Trophoblast cell (in vitro differentiated cells and primary cell): Measurements from ENCODE around the gene TBCA.

ENCODE experiments used
- DNase-seq, 2 donors: peaks; one replicate each; pipeline ENCODE4 v3.0.0-alpha.2; 2016
- H2AFZ ChIP-seq: 2 replicates; pipeline ENCODE4 v1.6.1; 2013; ENCODE audit warnings: low read length, moderate library complexity, mild to moderate bottlenecking; ENCODE audit not compliant: insufficient read depth, poor library complexity
- H2AK5ac ChIP-seq: 2 replicates; pipeline ENCODE4 v1.6.1; 2013; ENCODE audit warnings: mild to moderate bottlenecking, low read length
- H2BK120ac ChIP-seq: 2 replicates; pipeline ENCODE4 v1.6.1; 2013; ENCODE audit warnings: low read length, mild to moderate bottlenecking, moderate library complexity; ENCODE audit not compliant: insufficient read depth, poor library complexity
- H2BK12ac ChIP-seq: 2 replicates; pipeline ENCODE4 v1.6.1; 2013; ENCODE audit warnings: mild to moderate bottlenecking, low read length, moderate library complexity
- H2BK5ac ChIP-seq: 2 replicates; pipeline ENCODE4 v1.6.1; 2013; ENCODE audit warnings: low read length, low read depth, moderate library complexity, mild to moderate bottlenecking; ENCODE audit not compliant: poor library complexity
- H3K14ac ChIP-seq: 2 replicates; pipeline ENCODE4 v1.6.1; 2013; ENCODE audit warnings: mild to moderate bottlenecking, low read length
- H3K18ac ChIP-seq: 2 replicates; pipeline ENCODE4 v1.6.1; 2013; ENCODE audit warnings: mild to moderate bottlenecking, low read length
- H3K23ac ChIP-seq: 2 replicates; pipeline ENCODE4 v1.6.1; 2013; ENCODE audit warnings: low read length
- H3K27ac ChIP-seq: 2 replicates; pipeline ENCODE4 v1.5.1; 2013; ENCODE audit warnings: low read depth, mild to moderate bottlenecking, inconsistent platforms, low read length, moderate library complexity
- H3K27me3 ChIP-seq: 2 replicates; pipeline ENCODE4 v1.6.1; 2013; ENCODE audit warnings: inconsistent platforms, mild to moderate bottlenecking, low read length, moderate library complexity; ENCODE audit not compliant: insufficient read depth
- H3K36me3 ChIP-seq, 2 experiments: 1 replicate in 1 of 2; 2 replicates in 1 of 2; pipeline ENCODE4 v1.6.1; 2013; ENCODE audit warnings: low read length in 2 of 2, mild to moderate bottlenecking in 2 of 2, moderate library complexity in 1 of 2; ENCODE audit not compliant: insufficient read depth in 2 of 2, control insufficient read depth in 1 of 2
- H3K4ac ChIP-seq: 2 replicates; pipeline ENCODE4 v1.6.1; 2013; ENCODE audit warnings: low read depth, mild to moderate bottlenecking, low read length, moderate library complexity
- H3K4me1 ChIP-seq, 2 experiments: 1 replicate in 1 of 2; 2 replicates in 1 of 2; pipeline ENCODE4 v1.6.1; 2013; ENCODE audit warnings: low read length in 2 of 2, mild to moderate bottlenecking in 2 of 2, moderate library complexity in 1 of 2; ENCODE audit not compliant: insufficient read depth in 2 of 2, control insufficient read depth in 1 of 2
- H3K4me2 ChIP-seq: 2 replicates; pipeline ENCODE4 v1.6.1; 2013; ENCODE audit warnings: inconsistent platforms, mild to moderate bottlenecking, low read length, moderate library complexity
- H3K4me3 ChIP-seq: 2 replicates; pipeline ENCODE4 v1.5.1; 2013; ENCODE audit warnings: mild to moderate bottlenecking, low read depth, low read length, inconsistent platforms
- H3K79me1 ChIP-seq: one replicate; pipeline ENCODE4 v1.6.1; 2013; ENCODE audit warnings: low read length
- H3K79me2 ChIP-seq: 2 replicates; pipeline ENCODE4 v1.6.1; 2013; ENCODE audit warnings: low read length, mild to moderate bottlenecking; ENCODE audit not compliant: control insufficient read depth, insufficient read depth, poor library complexity
- H3K9ac ChIP-seq: 2 replicates; pipeline ENCODE4 v1.6.1; 2013; ENCODE audit warnings: mild to moderate bottlenecking, low read length
- H3K9me3 ChIP-seq: 2 replicates; pipeline ENCODE4 v1.6.1; 2013; ENCODE audit warnings: low read depth, mild to moderate bottlenecking, control low read depth, inconsistent platforms, low read length; ENCODE audit not compliant: insufficient read depth
- H4K12ac ChIP-seq: 2 replicates; pipeline ENCODE4 v1.6.1; 2013; ENCODE audit warnings: low read depth, mild to moderate bottlenecking, low read length, moderate library complexity
- H4K8ac ChIP-seq: 2 replicates; pipeline ENCODE4 v1.6.1; 2013; ENCODE audit warnings: low read depth, mild to moderate bottlenecking, low read length, moderate library complexity
- H4K91ac ChIP-seq: one replicate; pipeline ENCODE4 v1.6.1; 2013; ENCODE audit warnings: low read depth, mild to moderate bottlenecking, low read length, moderate library complexity
- WGBS: extraction: QIAGEN DNeasy Blood & Tissue Kit; methylation state at CpG from one replicate; pipeline ENCODE4 v1.1.7; 2013; ENCODE audit warnings: missing lambda C conversion rate; ENCODE audit not compliant: insufficient read length, insufficient coverage; ENCODE audit errors: extremely low coverage; 5-methylcytosine and 5-hydroxymethylcytosine counted together

The TBCA gene

DNA sequence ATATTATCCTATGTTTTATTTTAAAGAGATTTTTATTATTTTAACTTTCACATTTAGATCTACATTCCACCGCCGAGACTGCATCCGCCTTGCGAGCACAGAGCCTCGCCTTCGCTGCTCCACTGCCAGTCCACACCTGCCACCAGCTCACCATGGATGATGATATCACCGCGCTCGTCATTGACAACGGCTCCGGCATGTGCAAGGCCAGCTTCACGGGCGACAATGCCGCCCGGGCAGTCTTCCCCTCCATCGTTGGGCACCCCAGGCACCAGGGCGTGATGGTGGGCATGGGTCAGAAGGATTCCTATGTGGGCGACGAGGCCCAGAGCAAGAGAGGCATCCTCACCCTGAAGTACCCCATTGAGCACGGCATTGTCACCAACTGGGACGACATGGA is 8.6 kb upstream of the TBCA start:
- H3K4me1 ChIP-seq = no peaks in the 10 kb centered on the region
- peaks cover 4% of the 10 kb centered on the region for H3K9me3 ChIP-seq
- H3K4me2 ChIP-seq = no peak overlapping the region
- H3K79me2 ChIP-seq = no peaks in the 10 kb centered on the region
- H3K23ac ChIP-seq = no peak overlapping the region
- no peak overlapping the region for H3K14ac ChIP-seq
- no peak overlapping the region for H3K18ac ChIP-seq
- no peak overlapping the region for H3K4ac ChIP-seq
- H3K27me3 ChIP-seq = no peaks in the 10 kb centered on the region
- no peak for DNase-seq
- H3K27ac ChIP-seq = no peak overlapping the region
- no peak overlapping the region for H4K12ac ChIP-seq
- no peak overlapping the region for H4K91ac ChIP-seq
- no peak overlapping the region for H2AFZ ChIP-seq
- no CpG with 5 or more reads among the region's 21 CpGs for WGBS
- H2AK5ac ChIP-seq = no peak overlapping the region
- H3K9ac ChIP-seq = no peak overlapping the region
- no peak overlapping the region for H2BK120ac ChIP-seq
- H4K8ac ChIP-seq = no peak overlapping the region
- no peak overlapping the region for H2BK12ac ChIP-seq
- H3K36me3 ChIP-seq = no peaks in the 10 kb centered on the region
- no peak overlapping the region for H2BK5ac ChIP-seq
- no peaks in the 10 kb centered on the region for H3K79me1 ChIP-seq
- no peak overlapping the region for H3K4me3 ChIP-seq

DNA sequence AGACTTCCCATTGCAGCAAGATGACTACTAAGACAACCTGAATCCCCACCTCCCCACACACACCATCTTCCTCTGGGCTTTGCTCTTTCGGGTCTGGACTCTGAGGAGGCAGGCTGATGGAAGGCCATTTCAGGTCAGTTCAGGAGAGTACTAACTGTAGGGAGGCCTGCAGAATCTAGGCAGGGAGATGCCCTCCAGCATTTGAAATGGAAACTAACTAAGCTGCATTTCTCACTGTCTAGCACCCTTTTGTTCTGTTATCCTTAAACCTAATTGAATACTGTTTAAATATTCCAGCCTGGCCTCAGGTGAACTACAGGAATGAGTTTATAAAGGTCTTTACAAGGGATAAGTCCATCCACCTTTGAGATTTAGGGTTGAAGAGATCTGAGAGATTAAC is 4.9 kb upstream of the TBCA start:
- peaks cover under 1% of the 10 kb centered on the region for H3K79me2 ChIP-seq
- peaks cover under 1% of the 10 kb centered on the region for H3K79me1 ChIP-seq
- H4K8ac ChIP-seq = no peak overlapping the region
- H2BK12ac ChIP-seq = no peak overlapping the region
- H3K9ac ChIP-seq = no peak overlapping the region
- H4K91ac ChIP-seq = no peak overlapping the region
- H3K36me3 ChIP-seq = no peaks in the 10 kb centered on the region
- H2AFZ ChIP-seq = no peak overlapping the region
- no peak overlapping the region for H3K27ac ChIP-seq
- H3K4ac ChIP-seq = no peak overlapping the region
- WGBS = no CpG with 5 or more reads among the region's 1 CpG
- H3K4me1 ChIP-seq = no peaks in the 10 kb centered on the region
- H2BK120ac ChIP-seq = no peak overlapping the region
- DNase-seq = no peak
- H3K14ac ChIP-seq = no peak overlapping the region
- no peak overlapping the region for H2AK5ac ChIP-seq
- no peak overlapping the region for H2BK5ac ChIP-seq
- no peak overlapping the region for H3K4me2 ChIP-seq
- H3K27me3 ChIP-seq = no peaks in the 10 kb centered on the region
- no peak overlapping the region for H4K12ac ChIP-seq
- no peak overlapping the region for H3K18ac ChIP-seq
- H3K9me3 ChIP-seq = peaks cover 4% of the 10 kb centered on the region
- no peak overlapping the region for H3K23ac ChIP-seq
- no peak overlapping the region for H3K4me3 ChIP-seq

GRCh38 chr5:77778881-77779438 is 2.8 kb upstream of the TBCA start:
- Histone ChIP-seq H2BK5ac (no peak overlapping the region), H3K4me2 (no peak overlapping the region), H4K12ac (no peak overlapping the region), H3K36me3 (no peaks in the 10 kb centered on the region), H2BK120ac (no peak overlapping the region), H3K4me1 (peaks cover 2 to 3% of the 10 kb centered on the region in 2 experiments), H3K79me2 (peaks cover 12% of the 10 kb centered on the region), H3K9ac (no peak overlapping the region), H3K9me3 (peaks cover 1% of the 10 kb centered on the region), H2AFZ (no peak overlapping the region), H2BK12ac (no peak overlapping the region), H3K18ac (no peak overlapping the region), H4K8ac (no peak overlapping the region), H2AK5ac (no peak overlapping the region), H3K27me3 (no peaks in the 10 kb centered on the region), H4K91ac (no peak overlapping the region), H3K4me3 (no peak overlapping the region), H3K23ac (no peak overlapping the region), H3K79me1 (peaks cover 9% of the 10 kb centered on the region), H3K14ac (no peak overlapping the region), H3K27ac (no peak overlapping the region), H3K4ac (no peak overlapping the region)
- WGBS = no CpG with 5 or more reads among the region's 2 CpGs
- DNase-seq = no peak

DNA sequence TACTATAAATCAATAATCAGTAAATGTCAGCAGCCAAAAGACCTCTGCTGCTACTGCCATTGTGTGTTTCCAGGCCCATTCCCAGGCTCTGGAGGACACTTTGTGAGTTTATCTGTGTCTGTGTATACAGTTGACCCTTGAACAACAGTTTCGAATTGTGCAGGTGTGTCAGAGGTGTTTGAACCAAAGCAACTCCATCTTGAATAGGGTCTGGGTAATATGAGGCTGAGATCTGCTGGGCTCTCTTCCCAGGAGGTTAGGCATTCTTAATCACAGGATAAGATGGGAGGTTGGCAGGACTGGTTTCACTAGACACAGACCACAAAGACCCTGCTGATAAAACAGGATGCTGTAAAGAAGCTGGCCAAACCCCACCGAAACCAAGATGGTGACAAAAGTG is 2.3 kb upstream of the TBCA start:
- Histone ChIP-seq H2AK5ac (no peak overlapping the region), H3K36me3 (no peaks in the 10 kb centered on the region), H4K91ac (no peak overlapping the region), H2BK5ac (no peak overlapping the region), H3K14ac (no peak overlapping the region), H3K4ac (no peak overlapping the region), H3K79me1 (peaks cover 9% of the 10 kb centered on the region), H3K4me3 (no peak overlapping the region), H2AFZ (no peak overlapping the region), H3K9me3 (peaks cover 1% of the 10 kb centered on the region), H4K12ac (no peak overlapping the region), H3K79me2 (peaks cover 14% of the 10 kb centered on the region), H4K8ac (no peak overlapping the region), H3K18ac (no peak overlapping the region), H2BK12ac (no peak overlapping the region), H3K9ac (no peak overlapping the region), H3K4me1 (peaks cover 2 to 3% of the 10 kb centered on the region in 2 experiments), H2BK120ac (no peak overlapping the region), H3K4me2 (no peak overlapping the region), H3K27ac (no peak overlapping the region), H3K23ac (no peak overlapping the region), H3K27me3 (no peaks in the 10 kb centered on the region)
- no CpG with 5 or more reads among the region's 2 CpGs for WGBS
- DNase-seq = no peak
